NCI-H2227 treated with DMSO at 0.1 percent for 48 hours (cell line): ENCODE results near the gene CSNK1A1.
"Not testable (repeated sequence)": the region's sequence is repeated elsewhere in the genome, so short reads cannot be mapped to it uniquely, and the experiment has no call there.

Experiments used
- DNase-seq: peaks from one replicate; lab custom pipeline; 2025; lab: John Stamatoyannopoulos, UW

CSNK1A1 gene

GRCh38 chr5:149551227-149552037 is at the start of gene CSNK1A1:
TSS of gene CSNK1A1 (minus strand) at chr5:149551439. CDS start at chr5:149550964, 475 bp downstream.
- DNase-seq, result peak; percentile 95

- no peak for DNase-seq
Measured at GRCh38 chr5:149600932-149601331, 49.7 kb upstream of the CSNK1A1 start.

DNA sequence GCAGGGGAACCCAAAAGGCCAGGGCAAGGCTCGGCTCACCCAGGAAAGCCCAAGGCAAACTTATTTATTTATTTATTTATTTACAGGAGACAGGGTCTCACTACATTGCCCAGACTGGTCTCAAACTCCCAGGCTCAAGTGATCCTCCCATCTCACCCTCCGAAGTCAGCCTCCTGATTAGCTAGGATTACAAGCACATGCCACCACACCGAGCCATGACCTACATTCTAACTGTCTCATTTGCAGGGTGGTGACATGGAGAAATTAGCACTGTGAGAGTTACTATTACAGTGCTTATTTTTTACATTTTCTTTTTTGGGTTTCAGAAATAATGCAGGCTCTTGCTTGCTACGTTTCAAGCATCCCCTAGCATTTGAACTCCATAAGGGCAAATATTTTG is 48.1 kb upstream of the CSNK1A1 start:
- no peak for DNase-seq

GRCh38 chr5:149598966-149599365 is 47.7 kb upstream of the CSNK1A1 start:
- DNase-seq, result no peak

DNA sequence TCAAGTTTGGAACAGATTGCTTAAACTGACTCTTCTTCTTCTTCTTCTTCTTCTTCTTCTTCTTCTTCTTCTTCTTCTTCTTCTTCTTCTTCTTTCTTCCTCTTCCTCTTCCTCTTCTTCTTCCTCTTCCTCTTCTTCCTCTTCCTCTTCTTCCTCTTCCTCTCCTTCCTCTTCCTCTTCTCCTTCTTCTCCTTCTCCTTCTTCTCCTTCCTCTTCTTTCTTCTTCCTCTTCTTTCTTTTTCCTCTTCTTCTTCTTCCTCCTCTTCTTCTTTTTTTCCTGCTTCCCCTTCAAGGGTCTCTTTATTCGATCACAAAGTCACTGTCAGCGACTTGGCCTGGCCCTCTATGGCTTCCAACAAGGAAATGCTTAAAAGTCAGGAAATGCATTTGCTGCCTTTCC is 47.0 kb upstream of the CSNK1A1 start:
- DNase-seq, result not testable (repeated sequence)

- DNase-seq, result no peak
Measured at GRCh38 chr5:149597618-149598017, 46.4 kb upstream of the CSNK1A1 start.

- no peak for DNase-seq
Measured at GRCh38 chr5:149596712-149597111, 45.5 kb upstream of the CSNK1A1 start.

DNA sequence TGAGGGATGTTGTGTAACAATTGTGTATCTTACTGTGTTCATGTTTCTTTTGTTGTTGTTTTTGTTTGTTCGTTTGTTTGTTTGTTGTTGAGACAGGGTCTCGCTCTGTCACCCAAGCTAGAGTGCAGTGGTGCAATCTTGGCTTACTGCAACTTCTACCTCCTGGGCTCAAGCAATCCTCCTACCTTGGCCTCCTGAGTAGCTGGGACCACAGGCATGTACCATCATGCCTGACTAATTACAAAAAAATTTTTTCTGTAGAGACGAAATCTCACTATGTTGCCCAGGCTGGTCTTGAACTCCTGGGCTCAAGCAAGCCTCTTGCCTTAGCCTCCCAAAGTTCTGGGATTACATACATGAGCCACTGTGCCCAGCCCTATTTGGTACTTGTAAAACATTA is 43.9 kb upstream of the CSNK1A1 start:
- not testable (repeated sequence) for DNase-seq

GRCh38 chr5:149594206-149594895 is 43.1 kb upstream of the CSNK1A1 start:
- DNase-seq, result no peak

GRCh38 chr5:149593370-149593769 is 42.1 kb upstream of the CSNK1A1 start:
- DNase-seq, result no peak

- no peak for DNase-seq
Measured at GRCh38 chr5:149588936-149589335, 37.7 kb upstream of the CSNK1A1 start.

- DNase-seq, result no peak
Measured at GRCh38 chr5:149586708-149587318, 35.6 kb upstream of the CSNK1A1 start.

- DNase-seq, result no peak
Measured at GRCh38 chr5:149585910-149586309, 34.7 kb upstream of the CSNK1A1 start.

GRCh38 chr5:149584121-149584520 is 32.9 kb upstream of the CSNK1A1 start:
- no peak for DNase-seq

GRCh38 chr5:149583394-149583793 is 32.2 kb upstream of the CSNK1A1 start:
- no peak for DNase-seq

DNA sequence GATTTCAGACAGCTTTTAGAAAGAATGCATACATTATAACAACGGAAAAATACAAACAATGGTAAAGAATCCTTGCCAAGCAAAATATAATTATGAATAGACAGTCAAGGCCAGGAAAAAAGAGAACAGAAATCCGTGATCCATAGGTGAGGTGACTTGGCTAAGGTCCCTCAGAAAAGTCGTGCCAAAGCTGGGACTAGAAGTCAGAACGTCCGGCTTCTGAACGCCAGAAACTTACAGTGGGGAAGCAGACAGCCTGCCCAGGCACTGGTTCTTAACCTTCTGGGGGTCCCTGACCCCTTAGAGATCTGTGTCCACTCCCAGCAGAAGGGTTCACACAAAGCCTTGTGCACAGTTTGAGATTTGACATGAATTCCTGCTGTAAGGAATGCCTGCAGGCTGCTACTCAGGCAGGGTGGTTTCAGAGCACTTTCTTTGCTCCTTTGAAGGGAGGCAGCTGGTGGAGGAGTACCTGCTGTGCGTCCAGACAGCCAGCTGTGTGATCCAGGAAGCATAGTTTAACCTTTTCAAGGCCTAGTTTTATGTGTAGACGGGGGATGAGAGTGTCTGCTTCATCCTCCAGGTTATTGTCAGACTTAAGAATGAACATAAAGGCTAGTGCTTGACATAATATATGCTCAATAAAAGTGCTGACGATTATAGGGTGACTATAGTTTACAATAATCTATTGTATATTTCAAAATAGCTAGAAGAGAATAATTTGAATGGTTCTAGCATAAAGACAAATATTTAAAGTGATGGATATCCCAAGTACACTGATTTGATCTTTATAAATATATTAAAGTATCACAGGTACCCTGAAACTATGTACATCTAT is 30.9 kb upstream of the CSNK1A1 start:
- DNase-seq, result no peak

- peak; percentile 32 for DNase-seq
Measured at GRCh38 chr5:149581192-149581861, 30.1 kb upstream of the CSNK1A1 start, which contains the start of gene ARHGEF37. TSS of gene ARHGEF37 (plus strand) at chr5:149581498. CDS start at chr5:149597770, 16,272 bp downstream.

- no peak for DNase-seq
Measured at GRCh38 chr5:149580808-149581191, 29.6 kb upstream of the CSNK1A1 start.

DNA sequence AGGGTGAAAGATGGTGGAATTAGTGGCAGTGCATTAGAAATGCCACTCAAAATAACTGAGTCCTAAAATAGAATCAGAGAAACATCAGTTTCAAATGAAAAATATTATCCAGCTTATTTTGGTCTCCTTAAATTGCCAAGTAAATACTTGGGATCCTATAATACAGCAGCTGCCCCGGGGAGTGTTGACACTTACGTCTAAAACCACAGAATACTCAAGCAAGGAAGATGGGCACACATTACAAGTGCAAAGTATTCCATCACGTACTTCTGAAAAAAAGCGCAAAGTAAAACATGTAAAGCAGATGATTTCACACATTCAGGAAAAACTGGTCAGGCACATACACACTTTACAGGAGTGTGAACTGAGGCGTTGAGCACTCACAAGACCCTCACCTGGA is 27.7 kb upstream of the CSNK1A1 start:
- peak; percentile 10 for DNase-seq

DNA sequence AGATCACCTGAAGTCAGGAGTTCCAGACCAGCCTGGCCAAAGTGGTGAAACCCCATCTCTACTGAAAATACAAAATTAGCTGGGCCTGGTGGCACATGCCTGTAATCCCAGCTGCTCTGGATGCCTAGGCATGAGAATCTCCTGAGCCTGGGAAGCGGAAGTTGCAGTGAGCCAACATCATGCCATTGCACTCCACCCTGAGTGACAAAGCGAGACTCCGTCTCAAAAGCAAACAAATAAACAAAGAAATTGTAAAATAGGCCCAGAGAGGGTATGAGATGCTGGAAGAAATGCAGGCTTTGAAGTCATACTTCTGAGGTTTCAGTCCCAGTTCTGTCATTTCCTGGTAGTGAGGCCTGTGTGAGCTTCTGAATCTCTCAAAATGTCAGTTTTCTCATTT is 24.8 kb upstream of the CSNK1A1 start:
- no peak for DNase-seq

DNA sequence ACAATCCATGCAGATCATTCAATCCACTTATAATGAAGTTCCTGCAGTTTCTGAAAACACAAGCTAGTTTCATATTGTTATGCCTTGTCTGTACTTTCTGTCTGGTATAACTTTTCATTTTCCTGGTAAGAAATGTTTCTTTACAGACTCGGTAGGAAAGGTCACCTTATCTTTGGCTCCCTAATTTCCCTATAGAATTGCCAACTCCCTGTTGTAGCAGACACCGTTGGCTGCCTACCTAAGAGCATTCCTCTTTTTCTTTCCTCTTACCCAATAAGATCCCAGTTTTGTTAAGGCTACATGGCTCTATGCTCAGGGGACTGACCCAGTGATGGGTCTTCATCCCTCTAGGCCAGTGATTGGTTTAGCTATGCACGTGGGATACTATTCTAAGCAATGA is 23.9 kb upstream of the CSNK1A1 start:
- DNase-seq, result no peak
